ENCODE data around the gene CRTC3. TPM values are rescaled to one million over a fixed set of nuclear protein-coding genes. Genes with fewer than 3 reads are reported as not detected.
"Not testable (repeated sequence)": the region's sequence is repeated elsewhere in the genome, so short reads cannot be mapped to it uniquely, and the experiment has no call there.

Gene CRTC3
- total RNA-seq, 1 experiment from 2014 or later = 35.3 TPM

- peak; percentile 58 for DNase-seq (ENCODE audit: low spot score)
- Histone ChIP-seq H3K9me3 (ENCODE audit: low read depth, low read length, poor library complexity, severe bottlenecking) (peaks cover 7% of the 10 kb centered on the region), H3K27me3 (replicated peaks; ENCODE audit: insufficient read depth, low read depth, low read length, poor library complexity) (no peaks in the 10 kb centered on the region), H3K4me1 (ENCODE audit: insufficient read depth, low read length, poor library complexity, severe bottlenecking) (peaks cover 52% of the 10 kb centered on the region), H3K36me3 (ENCODE audit: insufficient read depth, low read length, poor library complexity, severe bottlenecking) (no peaks in the 10 kb centered on the region), H3K27ac (ENCODE audit: low read depth, low read length, poor library complexity, severe bottlenecking) (peak overlapping the region; percentile 71), H3K4me3 (ENCODE audit: low read depth, low read length, poor library complexity, severe bottlenecking) (peak overlapping the region; percentile 51)
- intact Hi-C loops (cut with micrococcal nuclease; ENCODE audit: unreplicated experiment) = no loop called here
- TF ChIP-seq CTCF (conservative IDR thresholded peaks at IDR 0.05; ENCODE audit: low read depth, low read length) (no peak), EZH2 (IDR thresholded peaks at IDR 0.05; ENCODE audit: borderline replicate concordance, low read depth, low read length, poor library complexity, severe bottlenecking) (no peak)
- POLR2A ChIA-PET (ENCODE audit: low non-redundant PET) = no interaction called here
- CTCF ChIA-PET = no interaction called here
- no TSS peak for BruUV-seq (replicated peaks)
These were observed 135.8 kb downstream of the CRTC3 start for GRCh38 chr15:90665288-90666134.

- H3K27ac ChIP-seq (ENCODE audit: low read depth, low read length, poor library complexity, severe bottlenecking) = peak overlapping the region; percentile 71
- no peaks in the 10 kb centered on the region for H3K27me3 ChIP-seq (replicated peaks; ENCODE audit: insufficient read depth, low read depth, low read length, poor library complexity)
- intact Hi-C loops (cut with micrococcal nuclease; ENCODE audit: unreplicated experiment) = no loop called here
- H3K36me3 ChIP-seq (ENCODE audit: insufficient read depth, low read length, poor library complexity, severe bottlenecking) = no peaks in the 10 kb centered on the region
- TF ChIP-seq CTCF (conservative IDR thresholded peaks at IDR 0.05; ENCODE audit: low read depth, low read length) = no peak
- no peak for TF ChIP-seq EZH2 (IDR thresholded peaks at IDR 0.05; ENCODE audit: borderline replicate concordance, low read depth, low read length, poor library complexity, severe bottlenecking)
- no peak for DNase-seq (ENCODE audit: low spot score)
- H3K4me3 ChIP-seq (ENCODE audit: low read depth, low read length, poor library complexity, severe bottlenecking) = peak overlapping the region; percentile 51
- no TSS peak for BruUV-seq (replicated peaks)
- peaks cover 7% of the 10 kb centered on the region for H3K9me3 ChIP-seq (ENCODE audit: low read depth, low read length, poor library complexity, severe bottlenecking)
- ChIA-PET CTCF (no interaction called here), POLR2A (ENCODE audit: low non-redundant PET) (no interaction called here)
- peaks cover 47% of the 10 kb centered on the region for H3K4me1 ChIP-seq (ENCODE audit: insufficient read depth, low read length, poor library complexity, severe bottlenecking)
These were observed 136.6 kb downstream of the CRTC3 start for GRCh38 chr15:90666135-90666909.

- POLR2A ChIA-PET (ENCODE audit: low non-redundant PET) = interaction anchor here (0.7 kb wide), 1 partner anchor 15 kb away, joined by 3 read pairs; no protein-coding TSS in a partner anchor
These were observed 137.5 kb downstream of the CRTC3 start for GRCh38 chr15:90667073-90667754.

GRCh38 chr15:90667755-90668345, 138.1 kb downstream of the CRTC3 start:
- BruUV-seq (replicated peaks); H3K36me3 ChIP-seq (ENCODE audit: insufficient read depth, low read length, poor library complexity, severe bottlenecking); DNase-seq (ENCODE audit: low spot score); H3K4me3 ChIP-seq (ENCODE audit: low read depth, low read length, poor library complexity, severe bottlenecking); H3K27me3 ChIP-seq (replicated peaks; ENCODE audit: insufficient read depth, low read depth, low read length, poor library complexity); CTCF ChIA-PET; H3K9me3 ChIP-seq (ENCODE audit: low read depth, low read length, poor library complexity, severe bottlenecking); H3K27ac ChIP-seq (ENCODE audit: low read depth, low read length, poor library complexity, severe bottlenecking); intact Hi-C loops (cut with micrococcal nuclease; ENCODE audit: unreplicated experiment): not testable (repeated sequence)
- POLR2A ChIA-PET (ENCODE audit: low non-redundant PET) = interaction anchor here (0.7 kb wide), 1 partner anchor 14 kb away, joined by 3 read pairs; no protein-coding TSS in a partner anchor
- H3K4me1 ChIP-seq (ENCODE audit: insufficient read depth, low read length, poor library complexity, severe bottlenecking) = peaks cover 37% of the 10 kb centered on the region

More at GRCh38 chr15:90667073-90667754, 137.5 kb downstream of the CRTC3 start:
- Histone ChIP-seq H3K4me3 (ENCODE audit: low read depth, low read length, poor library complexity, severe bottlenecking) (no peak overlapping the region), H3K27me3 (replicated peaks; ENCODE audit: insufficient read depth, low read depth, low read length, poor library complexity) (no peaks in the 10 kb centered on the region), H3K36me3 (ENCODE audit: insufficient read depth, low read length, poor library complexity, severe bottlenecking) (no peaks in the 10 kb centered on the region), H3K9me3 (ENCODE audit: low read depth, low read length, poor library complexity, severe bottlenecking) (peaks cover under 1% of the 10 kb centered on the region), H3K4me1 (ENCODE audit: insufficient read depth, low read length, poor library complexity, severe bottlenecking) (peaks cover 43% of the 10 kb centered on the region), H3K27ac (ENCODE audit: low read depth, low read length, poor library complexity, severe bottlenecking) (no peak overlapping the region)
- CTCF ChIA-PET = no interaction called here
- intact Hi-C loops (cut with micrococcal nuclease; ENCODE audit: unreplicated experiment) = no loop called here
- TF ChIP-seq EZH2 (IDR thresholded peaks at IDR 0.05; ENCODE audit: borderline replicate concordance, low read depth, low read length, poor library complexity, severe bottlenecking) = no peak
- TF ChIP-seq CTCF (conservative IDR thresholded peaks at IDR 0.05; ENCODE audit: low read depth, low read length) = no peak
- no TSS peak for BruUV-seq (replicated peaks)
- no peak for DNase-seq (ENCODE audit: low spot score)

All from A673 (cell line).